GM23338 (cell line): Measurements from ENCODE around the gene RTN4IP1. TPM values are rescaled to one million over a fixed set of nuclear protein-coding genes. Genes with fewer than 3 reads are reported as not detected.

Experiments used
- polyA plus RNA-seq: library from polyadenylated mRNA; unstranded; fragments of >200 nt; fragmentation: Nextera tagmentation; extraction: Ambion mirVana; gene quantifications from 2 replicates; pipeline ENCODE4 v1.2.1, GENCODE V29; 2016
- small RNA-seq: library from RNA; depleted of rRNA; stranded (forward); fragments of <200 nt; gene quantifications from one replicate; pipeline ENCODE3, GENCODE V24; 2014; ENCODE audit warnings: low replicate concordance
- total RNA-seq: library from RNA; depleted of rRNA; stranded (reverse); fragments of >200 nt; shearing (Covaris generic); gene quantifications from 2 replicates; pipeline ENCODE4 v1.2.3, GENCODE V29; 2014; rRNA removed

RTN4IP1 gene
- total and polyA plus RNA-seq, 2 experiments from 2014 or later: 14.5 to 17.5 TPM

Small RNAs within 50 kb of the gene (small RNA-seq; reads per million reads assigned to genes)
- not detected for gene RNU6-527P

Other genes starting within 250 kb of the RTN4IP1 start
- gene QRSL1, start 80 bp upstream of the RTN4IP1 start, total RNA-seq: 19.2 and 19.3 TPM in 2 replicates
- 16.6 and 18.4 TPM in 2 replicates for gene QRSL1, start 80 bp upstream of the RTN4IP1 start, polyA plus RNA-seq